ENCODE data around the gene RLN3.

RLN3 gene

DNA sequence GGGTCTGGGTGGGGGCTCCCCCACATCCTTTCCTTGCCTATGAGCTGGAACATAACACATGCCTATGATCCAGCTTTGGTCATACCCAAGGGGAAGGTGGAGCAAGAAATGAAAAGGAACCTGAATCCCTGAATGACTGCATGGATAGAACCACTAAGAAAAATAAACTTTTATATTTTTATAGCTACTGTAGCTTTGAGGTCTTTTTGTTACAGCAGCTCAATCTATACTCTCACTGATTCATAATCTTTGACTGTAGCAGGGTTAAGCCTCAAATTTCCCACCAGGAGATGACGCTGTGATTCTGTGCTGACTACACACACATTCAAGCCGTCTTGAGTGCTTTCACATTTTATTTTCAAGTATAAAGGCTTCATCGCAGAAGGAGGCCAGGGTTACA, 25.1 kb downstream of the RLN3 start:
- Histone ChIP-seq H3K4me1 (ENCODE audit: insufficient read depth, low read length, poor library complexity, severe bottlenecking) (no peaks in the 10 kb centered on the region), H2AFZ (ENCODE audit: low read length) (no peak overlapping the region), H3K4me2 (ENCODE audit: low read depth, low read length, poor library complexity, severe bottlenecking) (no peak overlapping the region), H3K9ac (ENCODE audit: low read depth, low read length, poor library complexity, severe bottlenecking) (no peak overlapping the region), H3K9me2 (replicated peaks; ENCODE audit: low read depth, low read length) (no peaks in the 10 kb centered on the region), H3K27me3 (ENCODE audit: insufficient read depth, low read length, poor library complexity, severe bottlenecking) (no peaks in the 10 kb centered on the region), H3K4me3 (ENCODE audit: low read length, poor library complexity, severe bottlenecking) (no peak overlapping the region), H4K20me1 (ENCODE audit: insufficient read depth, low read length, poor library complexity, severe bottlenecking) (no peaks in the 10 kb centered on the region), H3F3A (ENCODE audit: low read depth) (no peaks in the 10 kb centered on the region), H3K79me2 (ENCODE audit: insufficient read depth, low read length) (no peaks in the 10 kb centered on the region), H3K36me3 (ENCODE audit: insufficient read depth, low read length) (peaks cover 6% of the 10 kb centered on the region; the same call in 1 of the 2 replicates), H3K9me3 (ENCODE audit: insufficient read depth, low read depth, low read length) (no peaks in the 10 kb centered on the region)
- TF ChIP-seq, protein P1, sequence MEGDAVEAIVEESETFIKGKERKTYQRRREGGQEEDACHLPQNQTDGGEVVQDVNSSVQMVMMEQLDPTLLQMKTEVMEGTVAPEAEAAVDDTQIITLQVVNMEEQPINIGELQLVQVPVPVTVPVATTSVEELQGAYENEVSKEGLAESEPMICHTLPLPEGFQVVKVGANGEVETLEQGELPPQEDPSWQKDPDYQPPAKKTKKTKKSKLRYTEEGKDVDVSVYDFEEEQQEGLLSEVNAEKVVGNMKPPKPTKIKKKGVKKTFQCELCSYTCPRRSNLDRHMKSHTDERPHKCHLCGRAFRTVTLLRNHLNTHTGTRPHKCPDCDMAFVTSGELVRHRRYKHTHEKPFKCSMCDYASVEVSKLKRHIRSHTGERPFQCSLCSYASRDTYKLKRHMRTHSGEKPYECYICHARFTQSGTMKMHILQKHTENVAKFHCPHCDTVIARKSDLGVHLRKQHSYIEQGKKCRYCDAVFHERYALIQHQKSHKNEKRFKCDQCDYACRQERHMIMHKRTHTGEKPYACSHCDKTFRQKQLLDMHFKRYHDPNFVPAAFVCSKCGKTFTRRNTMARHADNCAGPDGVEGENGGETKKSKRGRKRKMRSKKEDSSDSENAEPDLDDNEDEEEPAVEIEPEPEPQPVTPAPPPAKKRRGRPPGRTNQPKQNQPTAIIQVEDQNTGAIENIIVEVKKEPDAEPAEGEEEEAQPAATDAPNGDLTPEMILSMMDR (conservative IDR thresholded peaks at IDR 0.05; ENCODE audit: low read length) = no peak
- no peak for TF ChIP-seq EZH2phosphoT487 (IDR thresholded peaks at IDR 0.05; ENCODE audit: borderline replicate concordance)

DNA sequence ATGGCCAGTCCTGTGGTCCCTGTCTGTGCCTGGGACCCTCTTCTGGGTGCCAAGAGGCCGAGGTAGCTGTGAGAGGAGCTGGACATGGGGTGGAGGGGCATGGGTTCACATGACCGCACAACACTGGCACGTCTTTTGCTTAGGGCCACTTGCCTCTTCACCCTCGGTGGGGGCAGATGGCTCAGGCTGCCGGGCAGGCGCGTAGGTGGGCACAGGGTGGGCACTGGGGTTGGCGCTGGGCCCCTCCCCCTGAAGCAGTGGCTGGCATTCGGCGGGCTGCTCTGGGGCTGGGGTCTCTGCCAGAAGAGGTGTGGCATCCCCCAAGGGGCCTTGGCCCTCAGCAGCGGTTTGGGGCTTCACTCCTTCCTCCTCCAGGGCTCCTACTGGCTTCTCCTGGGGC, 25.6 kb downstream of the RLN3 start:
- H3F3A ChIP-seq (ENCODE audit: low read depth) = no peaks in the 10 kb centered on the region
- H3K4me2 ChIP-seq (ENCODE audit: low read depth, low read length, poor library complexity, severe bottlenecking) = no peak overlapping the region
- H3K9ac ChIP-seq (ENCODE audit: low read depth, low read length, poor library complexity, severe bottlenecking) = no peak overlapping the region
- H3K9me3 ChIP-seq (ENCODE audit: insufficient read depth, low read depth, low read length) = no peaks in the 10 kb centered on the region
- H4K20me1 ChIP-seq (ENCODE audit: insufficient read depth, low read length, poor library complexity, severe bottlenecking) = no peaks in the 10 kb centered on the region
- H3K4me1 ChIP-seq (ENCODE audit: insufficient read depth, low read length, poor library complexity, severe bottlenecking) = no peaks in the 10 kb centered on the region
- H3K9me2 ChIP-seq (replicated peaks; ENCODE audit: low read depth, low read length) = no peaks in the 10 kb centered on the region
- no peak for TF ChIP-seq EZH2phosphoT487 (IDR thresholded peaks at IDR 0.05; ENCODE audit: borderline replicate concordance)
- TF ChIP-seq, protein P1 (conservative IDR thresholded peaks at IDR 0.05; ENCODE audit: low read length) = no peak
- H3K36me3 ChIP-seq (ENCODE audit: insufficient read depth, low read length) = peaks cover 6% of the 10 kb centered on the region; the same call in 1 of the 2 replicates
- H2AFZ ChIP-seq (ENCODE audit: low read length) = no peak overlapping the region
- no peaks in the 10 kb centered on the region for H3K79me2 ChIP-seq (ENCODE audit: insufficient read depth, low read length)
- H3K4me3 ChIP-seq (ENCODE audit: low read length, poor library complexity, severe bottlenecking) = no peak overlapping the region
- no peaks in the 10 kb centered on the region for H3K27me3 ChIP-seq (ENCODE audit: insufficient read depth, low read length, poor library complexity, severe bottlenecking)

DNA sequence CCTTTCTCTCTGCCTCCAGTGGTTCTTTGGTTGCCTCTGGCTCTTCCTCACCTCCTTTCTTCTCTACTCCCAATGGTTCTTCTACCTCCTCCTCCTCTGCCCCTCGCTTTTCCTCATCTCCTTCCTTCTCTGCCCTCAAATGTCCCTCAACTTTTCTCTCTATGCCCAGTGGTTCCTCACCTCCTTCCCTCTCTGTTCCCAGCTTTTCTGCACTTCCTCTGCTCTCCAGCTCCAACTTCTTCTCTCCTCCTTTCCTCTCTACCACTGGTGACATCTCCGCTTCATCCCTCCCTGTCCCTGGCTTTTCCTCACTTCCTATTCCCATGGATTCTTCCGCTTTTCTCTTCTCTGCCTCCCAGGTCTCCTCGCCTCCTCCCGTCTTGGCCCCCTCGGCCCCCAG, 26.2 kb downstream of the RLN3 start:
- Histone ChIP-seq H3K79me2 (ENCODE audit: insufficient read depth, low read length) (no peaks in the 10 kb centered on the region), H3K4me2 (ENCODE audit: low read depth, low read length, poor library complexity, severe bottlenecking) (no peak overlapping the region), H3K9ac (ENCODE audit: low read depth, low read length, poor library complexity, severe bottlenecking) (no peak overlapping the region), H3K36me3 (ENCODE audit: insufficient read depth, low read length) (peaks cover 6% of the 10 kb centered on the region; the same call in 1 of the 2 replicates), H3K9me3 (ENCODE audit: insufficient read depth, low read depth, low read length) (no peaks in the 10 kb centered on the region), H3K4me3 (ENCODE audit: low read length, poor library complexity, severe bottlenecking) (no peak overlapping the region), H3K9me2 (replicated peaks; ENCODE audit: low read depth, low read length) (no peaks in the 10 kb centered on the region), H2AFZ (ENCODE audit: low read length) (no peak overlapping the region), H3K4me1 (ENCODE audit: insufficient read depth, low read length, poor library complexity, severe bottlenecking) (no peaks in the 10 kb centered on the region), H3K27me3 (ENCODE audit: insufficient read depth, low read length, poor library complexity, severe bottlenecking) (no peaks in the 10 kb centered on the region), H3F3A (ENCODE audit: low read depth) (no peaks in the 10 kb centered on the region), H4K20me1 (ENCODE audit: insufficient read depth, low read length, poor library complexity, severe bottlenecking) (no peaks in the 10 kb centered on the region)
- no peak for TF ChIP-seq EZH2phosphoT487 (IDR thresholded peaks at IDR 0.05; ENCODE audit: borderline replicate concordance)
- TF ChIP-seq, protein P1 (conservative IDR thresholded peaks at IDR 0.05; ENCODE audit: low read length) = no peak

Data from Loucy (cell line).